ENCODE data around the gene TSPAN4. TPM values are rescaled to one million over a fixed set of nuclear protein-coding genes. Genes with fewer than 3 reads are reported as not detected.

Gene TSPAN4
- total RNA-seq, 1 experiment from 2014 or later, result 50.3 TPM

Other genes starting within 250 kb of the TSPAN4 start
- 15.2 TPM for gene IRF7, start 226.9 kb upstream of the TSPAN4 start, total RNA-seq (2021; ENCODE audit: unreplicated experiment)
- not detected for gene CDHR5, start 217.9 kb upstream of the TSPAN4 start, total RNA-seq (2021; ENCODE audit: unreplicated experiment)
- not detected for gene SCT, start 215.7 kb upstream of the TSPAN4 start, total RNA-seq (2021; ENCODE audit: unreplicated experiment)
- gene DRD4, start 205.6 kb upstream of the TSPAN4 start, total RNA-seq (2021; ENCODE audit: unreplicated experiment), result 2.4 TPM
- 33.9 TPM for gene DEAF1, start 147.6 kb upstream of the TSPAN4 start, total RNA-seq (2021; ENCODE audit: unreplicated experiment)
- 18.4 TPM for gene TMEM80, start 147.0 kb upstream of the TSPAN4 start, total RNA-seq (2021; ENCODE audit: unreplicated experiment)
- gene EPS8L2, start 136.6 kb upstream of the TSPAN4 start, total RNA-seq (2021; ENCODE audit: unreplicated experiment), result 157 TPM
- gene TALDO1, start 95.4 kb upstream of the TSPAN4 start, total RNA-seq (2021; ENCODE audit: unreplicated experiment), result 242 TPM
- gene GATD1, start 65.4 kb upstream of the TSPAN4 start, total RNA-seq (2021; ENCODE audit: unreplicated experiment), result 88.7 TPM
- gene CEND1, start 52.8 kb upstream of the TSPAN4 start, total RNA-seq (2021; ENCODE audit: unreplicated experiment), result 0.27 TPM
- gene SLC25A22, start 44.6 kb upstream of the TSPAN4 start, total RNA-seq (2021; ENCODE audit: unreplicated experiment), result 62.0 TPM
- 41.5 TPM for gene PIDD1, start 37.6 kb upstream of the TSPAN4 start, total RNA-seq (2021; ENCODE audit: unreplicated experiment)
- gene RPLP2, start 32.9 kb upstream of the TSPAN4 start, total RNA-seq (2021; ENCODE audit: unreplicated experiment), result 3,615 TPM
- gene PNPLA2, start 23.9 kb upstream of the TSPAN4 start, total RNA-seq (2021; ENCODE audit: unreplicated experiment), result 124 TPM
- gene CRACR2B, start 14.9 kb upstream of the TSPAN4 start, total RNA-seq (2021; ENCODE audit: unreplicated experiment), result 11.8 TPM
- 296 TPM for gene CD151, start 9.9 kb upstream of the TSPAN4 start, total RNA-seq (2021; ENCODE audit: unreplicated experiment)
- 211 TPM for gene POLR2L, start 323 bp upstream of the TSPAN4 start, total RNA-seq (2021; ENCODE audit: unreplicated experiment)
- 102 TPM for gene CHID1, start 68.0 kb downstream of the TSPAN4 start, total RNA-seq (2021; ENCODE audit: unreplicated experiment)
- gene AP2A2, start 83.0 kb downstream of the TSPAN4 start, total RNA-seq (2021; ENCODE audit: unreplicated experiment), result 55.5 TPM
- gene MUC6, start 193.9 kb downstream of the TSPAN4 start, total RNA-seq (2021; ENCODE audit: unreplicated experiment), result 0.02 TPM
- gene MUC2, start 232.0 kb downstream of the TSPAN4 start, total RNA-seq (2021; ENCODE audit: unreplicated experiment), result 0.47 TPM

Measured in HCT116 (cell line).